RWPE2 (cell line): ENCODE measurements around the gene ANKRD30A.
"Not testable (repeated sequence)": the region's sequence is repeated elsewhere in the genome, so short reads cannot be mapped to it uniquely, and the experiment has no call there.

ENCODE experiments used
- ATAC-seq: fragments of 200-7000 bp; cut with Tn5 transposase; 3 replicates; pipeline ENCODE4 v1.9.1; 2021; ENCODE audit warnings: low read depth
- DNase-seq: peaks from one replicate; pipeline ENCODE4 v3.0.0-alpha.2; 2020; ENCODE audit warnings: low spot score
- H3K27ac ChIP-seq: fragments of 450-650 bp; 2 replicates; pipeline ENCODE4 v1.5.1; 2017; ENCODE audit warnings: mild to moderate bottlenecking; ENCODE audit not compliant: poor library complexity, severe bottlenecking
- H3K27me3 ChIP-seq: fragments of 250-450 bp; sonication (Bioruptor Pico); 2 replicates; pipeline ENCODE4 v1.5.1; 2021; ENCODE audit warnings: mild to moderate bottlenecking, moderate library complexity; ENCODE audit not compliant: insufficient read depth, poor library complexity, severe bottlenecking
- H3K36me3 ChIP-seq: fragments of 250-450 bp; sonication (Bioruptor Pico); 2 replicates; pipeline ENCODE4 v1.5.1; 2020; ENCODE audit warnings: low read depth, mild to moderate bottlenecking, moderate library complexity
- H3K4me1 ChIP-seq: fragments of 250-450 bp; sonication (Bioruptor Pico); 2 replicates; pipeline ENCODE4 v1.5.1; 2021; ENCODE audit warnings: mild to moderate bottlenecking, moderate library complexity; ENCODE audit not compliant: insufficient read depth, poor library complexity, severe bottlenecking
- H3K4me3 ChIP-seq: fragments of 250-450 bp; sonication (Bioruptor Pico); 2 replicates; pipeline ENCODE4 v1.5.1; 2021; ENCODE audit warnings: mild to moderate bottlenecking, moderate library complexity; ENCODE audit not compliant: severe bottlenecking
- H3K9me3 ChIP-seq: fragments of 250-450 bp; sonication (Bioruptor Pico); 2 replicates; pipeline ENCODE4 v1.5.1; 2021; ENCODE audit warnings: mild to moderate bottlenecking, moderate library complexity; ENCODE audit not compliant: severe bottlenecking
- CTCF ChIP-seq: fragments of 450-650 bp; IDR thresholded peaks from one replicate; pipeline ENCODE4 v1.5.1; 2017; ENCODE audit warnings: mild to moderate bottlenecking, moderate library complexity; ENCODE audit not compliant: poor library complexity, severe bottlenecking

The ANKRD30A gene

GRCh38 chr10:37344413-37344812 lies 219.0 kb downstream of the ANKRD30A start:
- H3K9me3 ChIP-seq, result no peaks in the 10 kb centered on the region
- no peaks in the 10 kb centered on the region for H3K36me3 ChIP-seq
- TF ChIP-seq CTCF, result no peak
- no peak overlapping the region for H3K4me3 ChIP-seq
- DNase-seq (no peak), ATAC-seq (no peak)
- no peaks in the 10 kb centered on the region for H3K27me3 ChIP-seq
- no peak overlapping the region for H3K27ac ChIP-seq
- H3K4me1 ChIP-seq, result no peaks in the 10 kb centered on the region

- H3K9me3 ChIP-seq, result no peaks in the 10 kb centered on the region
- peak overlapping the region; percentile 68 for H3K27ac ChIP-seq
- peaks cover 12% of the 10 kb centered on the region for H3K4me1 ChIP-seq
- DNase-seq, result peak; percentile 66
- no peaks in the 10 kb centered on the region for H3K27me3 ChIP-seq
- TF ChIP-seq CTCF, result no peak
- no peaks in the 10 kb centered on the region for H3K36me3 ChIP-seq
- no peak overlapping the region for H3K4me3 ChIP-seq
- peak; percentile 98 for ATAC-seq
Measured at GRCh38 chr10:37379991-37380390, 254.6 kb downstream of the ANKRD30A start.

DNA sequence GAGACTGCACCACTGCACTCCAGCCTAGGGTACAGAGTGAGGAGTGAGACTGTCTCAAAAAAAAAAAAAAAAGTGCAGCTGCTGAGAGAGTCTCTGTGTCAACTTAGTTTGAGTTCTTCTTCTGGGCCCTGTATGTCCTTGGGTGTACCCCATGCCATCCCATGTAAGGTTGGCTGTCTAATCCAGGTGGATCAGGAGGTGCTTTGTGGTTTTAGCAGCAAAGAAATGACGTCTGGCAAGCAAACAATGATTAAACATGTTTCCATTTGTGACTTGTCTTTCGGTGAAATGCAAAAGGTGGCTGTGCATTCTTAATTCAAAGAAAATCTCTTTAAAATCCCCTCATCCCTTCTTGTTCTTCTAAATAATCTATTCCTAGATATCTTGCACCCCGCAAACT lies 255.9 kb downstream of the ANKRD30A start:
- H3K27ac ChIP-seq, result peak overlapping the region; percentile 68
- no peak for ATAC-seq
- H3K9me3 ChIP-seq, result no peaks in the 10 kb centered on the region
- H3K4me1 ChIP-seq, result peaks cover 12% of the 10 kb centered on the region
- no peaks in the 10 kb centered on the region for H3K27me3 ChIP-seq
- no peaks in the 10 kb centered on the region for H3K36me3 ChIP-seq
- DNase-seq, result no peak
- TF ChIP-seq CTCF, result no peak
- H3K4me3 ChIP-seq, result no peak overlapping the region

- H3K27me3 ChIP-seq, result no peaks in the 10 kb centered on the region
- no peak overlapping the region for H3K4me3 ChIP-seq
- TF ChIP-seq CTCF, result no peak
- H3K36me3 ChIP-seq, result no peaks in the 10 kb centered on the region
- H3K4me1 ChIP-seq, result peaks cover 5% of the 10 kb centered on the region
- no peak for ATAC-seq
- no peak for DNase-seq
- H3K27ac ChIP-seq, result no peak overlapping the region
- H3K9me3 ChIP-seq, result no peaks in the 10 kb centered on the region
Measured at GRCh38 chr10:37384923-37385322, 259.5 kb downstream of the ANKRD30A start.

DNA sequence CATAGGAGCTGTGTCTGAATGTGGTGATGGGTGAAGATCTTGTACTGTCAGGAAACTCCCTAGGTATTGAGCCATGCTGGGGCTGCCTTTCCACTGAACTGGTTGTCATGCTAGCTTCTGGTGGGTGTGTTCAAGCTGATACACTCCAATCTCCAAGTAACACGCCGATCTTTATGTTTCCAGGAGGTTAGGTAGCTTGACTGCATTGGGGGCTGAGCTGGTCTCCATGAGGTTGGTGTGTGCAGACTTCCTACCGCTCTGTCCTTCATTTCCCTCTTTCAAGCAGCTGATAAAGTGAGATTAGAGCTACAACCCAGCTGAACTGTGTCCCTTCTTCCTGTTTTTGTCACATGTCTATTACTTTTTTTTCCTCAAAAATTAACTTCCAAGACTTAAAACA lies 265.5 kb downstream of the ANKRD30A start:
- no peaks in the 10 kb centered on the region for H3K9me3 ChIP-seq
- no peaks in the 10 kb centered on the region for H3K36me3 ChIP-seq
- H3K4me3 ChIP-seq, result no peak overlapping the region
- H3K27ac ChIP-seq, result no peak overlapping the region
- TF ChIP-seq CTCF, result no peak
- no peaks in the 10 kb centered on the region for H3K4me1 ChIP-seq
- ATAC-seq (no peak), DNase-seq (no peak)
- no peaks in the 10 kb centered on the region for H3K27me3 ChIP-seq

GRCh38 chr10:37400774-37401173 lies 275.4 kb downstream of the ANKRD30A start:
- ATAC-seq, H3K9me3 ChIP-seq, H3K27ac ChIP-seq, H3K27me3 ChIP-seq, H3K4me1 ChIP-seq, H3K4me3 ChIP-seq, DNase-seq, H3K36me3 ChIP-seq: not testable (repeated sequence)
